Measurements from ENCODE around the gene GLB1L3.
A peak's percentile ranks its signal among the peaks of the same experiment; 100 is the strongest.

The GLB1L3 gene, protein sequence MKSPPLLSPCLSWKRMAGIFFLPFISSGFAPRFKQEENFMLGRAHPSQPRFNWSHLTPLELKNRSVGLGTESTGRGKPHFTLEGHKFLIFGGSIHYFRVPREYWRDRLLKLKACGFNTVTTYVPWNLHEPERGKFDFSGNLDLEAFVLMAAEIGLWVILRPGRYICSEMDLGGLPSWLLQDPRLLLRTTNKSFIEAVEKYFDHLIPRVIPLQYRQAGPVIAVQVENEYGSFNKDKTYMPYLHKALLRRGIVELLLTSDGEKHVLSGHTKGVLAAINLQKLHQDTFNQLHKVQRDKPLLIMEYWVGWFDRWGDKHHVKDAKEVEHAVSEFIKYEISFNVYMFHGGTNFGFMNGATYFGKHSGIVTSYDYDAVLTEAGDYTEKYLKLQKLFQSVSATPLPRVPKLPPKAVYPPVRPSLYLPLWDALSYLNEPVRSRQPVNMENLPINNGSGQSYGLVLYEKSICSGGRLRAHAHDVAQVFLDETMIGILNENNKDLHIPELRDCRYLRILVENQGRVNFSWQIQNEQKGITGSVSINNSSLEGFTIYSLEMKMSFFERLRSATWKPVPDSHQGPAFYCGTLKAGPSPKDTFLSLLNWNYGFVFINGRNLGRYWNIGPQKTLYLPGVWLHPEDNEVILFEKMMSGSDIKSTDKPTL

GRCh38 chr11:134275534-134276395 is at the start of gene GLB1L3:
Gene GLB1L3 (plus strand): TSS chr11:134276379. CDS start chr11:134276741, 362 bp downstream.
- Mint-ChIP-seq H3K4me1 (peaks cover 52% of the 10 kb centered on the region), H3K27me3 (peaks cover 3% of the 10 kb centered on the region), H3K9me3 (no peaks in the 10 kb centered on the region), H3K36me3 (peaks cover 3% of the 10 kb centered on the region), H3K4me3 (peak within 1 kb of the TSS; percentile 92), H3K27ac (peak within 1 kb of the TSS; percentile 89)

- Mint-ChIP-seq H3K4me3 (peak overlapping the region; percentile 49), H3K4me1 (peaks cover 78% of the 10 kb centered on the region), H3K9me3 (no peaks in the 10 kb centered on the region), H3K27me3 (no peaks in the 10 kb centered on the region), H3K36me3 (peaks cover 3% of the 10 kb centered on the region), H3K27ac (no peak overlapping the region)
Measured at GRCh38 chr11:134226806-134227325, 49.3 kb upstream of the GLB1L3 start.

- H3K36me3 Mint-ChIP-seq, result peaks cover 3% of the 10 kb centered on the region
- no peak overlapping the region for H3K27ac Mint-ChIP-seq
- H3K4me1 Mint-ChIP-seq, result peaks cover 76% of the 10 kb centered on the region
- H3K4me3 Mint-ChIP-seq, result no peak overlapping the region
- no peaks in the 10 kb centered on the region for H3K9me3 Mint-ChIP-seq
- no peaks in the 10 kb centered on the region for H3K27me3 Mint-ChIP-seq
Measured at GRCh38 chr11:134228625-134229024, 47.6 kb upstream of the GLB1L3 start.

- no peaks in the 10 kb centered on the region for H3K9me3 Mint-ChIP-seq
- peaks cover 3% of the 10 kb centered on the region for H3K36me3 Mint-ChIP-seq
- no peaks in the 10 kb centered on the region for H3K27me3 Mint-ChIP-seq
- peaks cover 76% of the 10 kb centered on the region for H3K4me1 Mint-ChIP-seq
- no peak overlapping the region for H3K27ac Mint-ChIP-seq
- H3K4me3 Mint-ChIP-seq, result peak overlapping the region; percentile 47
Measured at GRCh38 chr11:134229126-134229790, 46.9 kb upstream of the GLB1L3 start.

DNA sequence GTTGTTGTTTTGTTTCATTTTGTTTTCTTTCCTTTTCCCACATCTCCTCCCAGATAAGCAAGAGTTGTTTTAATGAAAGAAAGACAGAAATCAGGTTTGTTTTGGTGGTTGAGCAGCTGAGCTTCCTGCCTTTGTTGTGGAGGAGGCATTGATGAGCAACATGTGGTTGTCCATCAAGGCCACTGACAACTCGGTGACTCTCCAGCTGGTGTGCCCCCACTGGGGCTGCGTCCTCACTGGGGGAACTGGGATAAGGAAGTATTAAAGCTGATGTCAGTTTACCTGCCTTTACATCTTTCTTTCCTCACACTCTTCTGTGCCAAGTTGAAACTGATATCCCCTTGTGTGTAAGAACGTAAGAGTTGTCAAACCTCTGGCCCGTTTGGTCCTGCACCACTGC is 45.8 kb upstream of the GLB1L3 start:
- H3K27ac Mint-ChIP-seq, result peak overlapping the region; percentile 65
- no peak overlapping the region for H3K4me3 Mint-ChIP-seq
- peaks cover 73% of the 10 kb centered on the region for H3K4me1 Mint-ChIP-seq
- H3K36me3 Mint-ChIP-seq, result peaks cover 6% of the 10 kb centered on the region
- no peaks in the 10 kb centered on the region for H3K27me3 Mint-ChIP-seq
- H3K9me3 Mint-ChIP-seq, result no peaks in the 10 kb centered on the region

DNA sequence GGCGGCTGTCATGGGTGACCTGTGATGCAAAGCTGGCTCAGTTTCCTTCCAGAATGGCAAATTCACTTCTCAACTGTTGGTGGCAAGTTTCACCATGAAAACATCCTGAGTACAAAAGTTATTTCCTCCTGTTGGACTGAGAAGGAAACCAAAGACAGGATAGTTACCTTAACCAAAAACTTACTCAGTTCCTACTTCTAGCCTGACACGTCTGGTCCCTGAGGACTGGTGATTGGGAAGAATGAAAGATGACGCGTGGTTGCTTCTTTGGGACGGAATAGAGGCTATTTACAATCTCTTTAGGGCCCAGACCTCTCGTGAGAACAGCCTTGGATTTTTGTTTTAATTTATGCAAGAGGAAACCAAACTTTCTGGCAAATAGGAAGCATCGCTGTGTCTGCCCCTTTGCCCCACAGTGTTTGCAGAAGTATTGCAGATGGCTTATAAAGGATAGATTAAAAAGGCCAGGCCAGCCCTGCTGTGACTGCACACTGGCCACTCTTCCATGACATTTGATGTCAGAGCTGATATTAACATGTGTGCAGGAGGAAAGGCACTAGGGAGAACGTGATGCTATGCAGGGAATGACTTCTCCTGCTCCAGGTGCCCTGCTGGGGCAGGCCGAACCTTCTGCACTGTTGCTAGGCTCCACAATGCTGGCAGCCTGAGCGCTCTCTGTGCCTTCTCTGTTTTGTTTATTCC is 44.1 kb upstream of the GLB1L3 start:
- Mint-ChIP-seq H3K4me1 (peaks cover 56% of the 10 kb centered on the region), H3K27ac (peak overlapping the region; percentile 51), H3K4me3 (no peak overlapping the region), H3K27me3 (no peaks in the 10 kb centered on the region), H3K36me3 (peaks cover 8% of the 10 kb centered on the region), H3K9me3 (no peaks in the 10 kb centered on the region)

DNA sequence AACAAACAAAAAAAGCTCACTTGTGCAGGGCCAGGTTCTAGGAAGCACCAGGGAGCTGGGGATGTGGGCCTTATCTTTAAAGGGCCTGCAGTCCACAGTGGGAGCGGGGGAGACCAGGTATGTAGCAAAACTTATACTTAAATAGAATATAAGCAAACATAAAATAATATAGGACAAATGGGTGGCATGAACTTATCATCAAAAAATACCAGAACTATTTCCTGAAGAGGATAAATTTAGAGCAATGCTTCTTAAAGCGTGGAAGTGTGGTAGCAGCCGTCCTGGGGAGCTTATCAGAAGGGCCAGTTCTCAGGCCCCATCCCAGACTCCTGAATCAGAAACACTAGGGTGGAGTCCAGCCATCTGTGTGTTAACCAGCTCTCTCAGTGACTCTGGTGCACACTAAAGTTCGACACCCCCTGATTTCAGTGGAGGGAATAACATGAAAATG is 42.4 kb upstream of the GLB1L3 start:
- Mint-ChIP-seq H3K36me3 (peaks cover 9% of the 10 kb centered on the region), H3K27ac (no peak overlapping the region), H3K4me1 (peaks cover 39% of the 10 kb centered on the region), H3K9me3 (no peaks in the 10 kb centered on the region), H3K27me3 (no peaks in the 10 kb centered on the region), H3K4me3 (no peak overlapping the region)

- Mint-ChIP-seq H3K27me3 (no peaks in the 10 kb centered on the region), H3K4me3 (no peak overlapping the region), H3K36me3 (peaks cover 8% of the 10 kb centered on the region), H3K4me1 (peaks cover 23% of the 10 kb centered on the region), H3K27ac (no peak overlapping the region), H3K9me3 (no peaks in the 10 kb centered on the region)
Measured at GRCh38 chr11:134235399-134235798, 40.8 kb upstream of the GLB1L3 start.

DNA sequence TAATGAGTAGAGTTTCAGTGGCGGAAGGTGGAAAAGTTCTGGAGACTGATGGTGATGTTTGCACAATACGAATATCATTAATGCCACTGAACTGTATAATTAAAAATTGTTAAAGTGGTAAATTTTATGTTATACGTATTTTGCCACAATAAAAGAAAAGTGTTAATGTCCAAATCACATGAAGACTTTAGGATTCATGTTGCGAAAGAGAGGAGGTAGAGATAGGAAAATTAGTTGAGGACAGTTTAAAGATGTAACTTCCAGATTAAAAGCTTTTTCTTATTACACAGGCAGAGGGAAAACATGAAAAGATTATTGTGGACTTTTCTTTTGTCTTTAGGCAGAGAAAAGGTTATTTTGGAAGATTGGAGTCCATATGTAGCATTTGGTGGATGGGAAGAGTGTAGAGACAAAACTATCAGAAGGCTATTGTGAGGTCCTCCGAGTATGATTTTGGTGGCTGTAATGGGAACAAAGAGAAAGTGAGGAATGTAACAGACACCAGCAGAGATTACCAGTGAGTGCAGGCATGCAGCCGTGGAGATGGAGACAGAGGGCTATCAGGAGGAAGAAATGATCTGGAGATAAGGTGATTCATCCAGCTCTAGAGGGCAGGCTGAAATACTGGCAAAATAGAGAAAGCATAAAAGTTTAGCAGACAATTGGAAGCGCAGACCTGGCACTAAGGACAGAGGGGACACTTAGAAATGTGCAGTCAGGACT is 39.2 kb upstream of the GLB1L3 start:
- H3K4me3 Mint-ChIP-seq, result no peak overlapping the region
- H3K36me3 Mint-ChIP-seq, result peaks cover 10% of the 10 kb centered on the region
- H3K27me3 Mint-ChIP-seq, result no peaks in the 10 kb centered on the region
- no peaks in the 10 kb centered on the region for H3K9me3 Mint-ChIP-seq
- no peak overlapping the region for H3K27ac Mint-ChIP-seq
- H3K4me1 Mint-ChIP-seq, result peaks cover 11% of the 10 kb centered on the region

GRCh38 chr11:134237557-134237922 is 38.6 kb upstream of the GLB1L3 start:
- peaks cover 5% of the 10 kb centered on the region for H3K4me1 Mint-ChIP-seq
- H3K36me3 Mint-ChIP-seq, result peaks cover 11% of the 10 kb centered on the region
- H3K27ac Mint-ChIP-seq, result no peak overlapping the region
- H3K4me3 Mint-ChIP-seq, result no peak overlapping the region
- no peaks in the 10 kb centered on the region for H3K9me3 Mint-ChIP-seq
- no peaks in the 10 kb centered on the region for H3K27me3 Mint-ChIP-seq

GRCh38 chr11:134238956-134239355 is 37.2 kb upstream of the GLB1L3 start:
- peaks cover 11% of the 10 kb centered on the region for H3K36me3 Mint-ChIP-seq
- H3K27me3 Mint-ChIP-seq, result no peaks in the 10 kb centered on the region
- H3K4me1 Mint-ChIP-seq, result no peaks in the 10 kb centered on the region
- no peaks in the 10 kb centered on the region for H3K9me3 Mint-ChIP-seq
- no peak overlapping the region for H3K27ac Mint-ChIP-seq
- H3K4me3 Mint-ChIP-seq, result no peak overlapping the region

GRCh38 chr11:134240592-134240991 is 35.6 kb upstream of the GLB1L3 start:
- no peaks in the 10 kb centered on the region for H3K9me3 Mint-ChIP-seq
- no peaks in the 10 kb centered on the region for H3K27me3 Mint-ChIP-seq
- H3K4me1 Mint-ChIP-seq, result no peaks in the 10 kb centered on the region
- H3K36me3 Mint-ChIP-seq, result peaks cover 7% of the 10 kb centered on the region
- no peak overlapping the region for H3K27ac Mint-ChIP-seq
- H3K4me3 Mint-ChIP-seq, result no peak overlapping the region

DNA sequence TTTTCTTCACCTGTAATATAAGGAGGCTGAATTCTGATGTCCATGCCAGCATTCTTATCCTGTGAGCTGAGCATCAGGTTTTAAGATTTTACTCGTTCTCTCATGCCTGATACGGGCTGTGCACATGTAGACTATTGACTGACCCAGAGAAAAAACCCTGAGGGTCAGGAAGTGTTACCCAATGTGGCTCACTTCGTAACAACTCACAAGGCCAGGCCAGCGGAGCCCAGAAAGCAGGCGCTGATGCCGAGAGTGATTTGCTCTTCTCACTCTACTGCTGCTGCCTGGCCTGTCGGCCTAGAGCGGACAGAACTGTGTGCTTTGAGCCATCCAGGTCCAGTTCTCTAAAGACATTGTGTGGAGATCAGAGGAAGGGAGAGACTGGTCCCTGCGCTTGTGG is 33.8 kb upstream of the GLB1L3 start:
- H3K27ac Mint-ChIP-seq, result no peak overlapping the region
- H3K9me3 Mint-ChIP-seq, result no peaks in the 10 kb centered on the region
- no peak overlapping the region for H3K4me3 Mint-ChIP-seq
- peaks cover 6% of the 10 kb centered on the region for H3K36me3 Mint-ChIP-seq
- no peaks in the 10 kb centered on the region for H3K4me1 Mint-ChIP-seq
- no peaks in the 10 kb centered on the region for H3K27me3 Mint-ChIP-seq

- no peaks in the 10 kb centered on the region for H3K4me1 Mint-ChIP-seq
- no peaks in the 10 kb centered on the region for H3K9me3 Mint-ChIP-seq
- no peak overlapping the region for H3K27ac Mint-ChIP-seq
- H3K4me3 Mint-ChIP-seq, result no peak overlapping the region
- no peaks in the 10 kb centered on the region for H3K27me3 Mint-ChIP-seq
- peaks cover 7% of the 10 kb centered on the region for H3K36me3 Mint-ChIP-seq
Measured at GRCh38 chr11:134243913-134244312, 32.3 kb upstream of the GLB1L3 start.

Measured in activated naive CD4-positive, alpha-beta T cell treated with anti-CD3 and anti-CD28 coated beads, Interleukin-2, amount 50 U/mL, for 24 hours (primary cell).